Measurements from ENCODE around the gene AKAP3. TPM values are rescaled to one million over a fixed set of nuclear protein-coding genes. Genes with fewer than 3 reads are reported as not detected.

AKAP3 gene
- total and polyA plus RNA-seq, 10 of the 15 experiments (the other 5 are each of a cell fraction or from before 2014, with no cell fraction given): 0.40 to 2.4 (median 1.3) TPM

GRCh38 chr12:4621511-4621910 lies 27.3 kb downstream of the AKAP3 start:
- Histone ChIP-seq H3K4me2 (ENCODE audit: control insufficient read depth, insufficient read depth) (no peak overlapping the region), H4K20me1 (ENCODE audit: control insufficient read depth, insufficient read depth) (no peaks in the 10 kb centered on the region)

GRCh38 chr12:4615667-4616066 lies 33.2 kb downstream of the AKAP3 start:
- Histone ChIP-seq H3K27me3 (replicated peaks in 1 of 2; ENCODE audit: control insufficient read depth in 2 of 2, insufficient read depth in 2 of 2, low read length in 1 of 2) (no peaks in the 10 kb centered on the region), H3K4me1 (ENCODE audit: control insufficient read depth, insufficient read depth, low read length) (no peaks in the 10 kb centered on the region), H4K20me1 (ENCODE audit: control insufficient read depth, insufficient read depth) (no peaks in the 10 kb centered on the region), H3K9me3 (replicated peaks; ENCODE audit: control insufficient read depth, insufficient read depth, low read length) (no peaks in the 10 kb centered on the region), H3K4me3 (no peak overlapping the region), H3K9ac (ENCODE audit: control insufficient read depth, insufficient read depth, low read length) (no peak overlapping the region), H2AFZ (ENCODE audit: control insufficient read depth, low read depth, low read length) (no peak overlapping the region), H3K36me3 (ENCODE audit: control insufficient read depth in 2 of 2, insufficient read depth in 2 of 2, low read length in 1 of 2) (peaks cover 1 to 12% of the 10 kb centered on the region in 2 experiments; a peak in 2 of 4 replicates), H3K79me2 (ENCODE audit: control insufficient read depth, insufficient read depth, low read length) (no peaks in the 10 kb centered on the region), H3K4me2 (ENCODE audit: control insufficient read depth, insufficient read depth) (no peak overlapping the region), H3K27ac (ENCODE audit: control insufficient read depth, insufficient read depth) (no peak overlapping the region)
- in situ Hi-C loops (cut with MboI): no loop called here
- BruUV-seq (replicated peaks): no TSS peak
- 100% methylated on average over 9 of the region's 9 CpGs for WGBS (ENCODE audit: insufficient coverage, insufficient replicate concordance, low lambda C conversion rate, missing lambda C conversion rate)
- ATAC-seq (no peak), DNase-seq (ENCODE audit: low read depth, low spot score) (no peak), FAIRE-seq (no peak)
- TF ChIP-seq SREBF2 (IDR thresholded peaks at IDR 0.05; ENCODE audit: low read length) (no peak), RB1 (IDR thresholded peaks at IDR 0.05; ENCODE audit: borderline replicate concordance) (no peak)
- POLR2A ChIA-PET: no interaction called here
- SMC1A ChIA-PET (ENCODE audit: uncharacterized antibody, unreplicated experiment): no interaction called here
- CTCF ChIA-PET: no interaction called here
- intact Hi-C loops (cut with micrococcal nuclease; ENCODE audit: unreplicated experiment): no loop called here
- RAD21 ChIA-PET (ENCODE audit: unreplicated experiment): no interaction called here

More at GRCh38 chr12:4621511-4621910, 27.3 kb downstream of the AKAP3 start:
- H3K36me3 ChIP-seq (ENCODE audit: control insufficient read depth in 2 of 2, insufficient read depth in 2 of 2, low read length in 1 of 2): no peaks in the 10 kb centered on the region
- ATAC-seq (no peak), FAIRE-seq (no peak), DNase-seq (ENCODE audit: low read depth, low spot score) (no peak)
- ChIA-PET POLR2A (no interaction called here), SMC1A (ENCODE audit: uncharacterized antibody, unreplicated experiment) (no interaction called here), RAD21 (ENCODE audit: unreplicated experiment) (interaction anchor here (1.1 kb wide), 1 partner anchor 17 kb away, joined by 3 read pairs; no protein-coding TSS in a partner anchor), CTCF (interaction anchor here (1.0 to 2.5 kb wide), 3 partner anchors 11 to 17 kb away, joined by 3 to 14 read pairs (median 4); no protein-coding TSS in a partner anchor)
- TF ChIP-seq ZNF384 (IDR thresholded peaks at IDR 0.05; ENCODE audit: borderline replicate concordance, low read depth, low read length): no peak
- intact Hi-C loops (cut with micrococcal nuclease; ENCODE audit: unreplicated experiment) (no loop called here), in situ Hi-C loops (cut with MboI) (no loop called here)
- no TSS peak for BruUV-seq (replicated peaks)
- H2AFZ ChIP-seq (ENCODE audit: control insufficient read depth, low read depth, low read length): no peak overlapping the region
- H3K79me2 ChIP-seq (ENCODE audit: control insufficient read depth, insufficient read depth, low read length): no peaks in the 10 kb centered on the region
- 97% methylated on average over 3 of the region's 3 CpGs for WGBS (ENCODE audit: insufficient coverage, insufficient replicate concordance, low lambda C conversion rate, missing lambda C conversion rate)
- no peaks in the 10 kb centered on the region for H3K27me3 ChIP-seq (replicated peaks in 1 of 2; ENCODE audit: control insufficient read depth in 2 of 2, insufficient read depth in 2 of 2, low read length in 1 of 2)
- no peak overlapping the region for H3K4me3 ChIP-seq
- H3K9me3 ChIP-seq (replicated peaks; ENCODE audit: control insufficient read depth, insufficient read depth, low read length): no peaks in the 10 kb centered on the region
- no peaks in the 10 kb centered on the region for H3K4me1 ChIP-seq (ENCODE audit: control insufficient read depth, insufficient read depth, low read length)
- no peak overlapping the region for H3K27ac ChIP-seq (ENCODE audit: control insufficient read depth, insufficient read depth)
- no peak overlapping the region for H3K9ac ChIP-seq (ENCODE audit: control insufficient read depth, insufficient read depth, low read length)
